Measurements from ENCODE around the gene USP6NL.
"Not testable (repeated sequence)": the region's sequence is repeated elsewhere in the genome, so short reads cannot be mapped to it uniquely, and the experiment has no call there.

The USP6NL gene

GRCh38 chr10:11516431-11516746, 95.1 kb downstream of the USP6NL start:
- DNase-seq (ENCODE audit: low read depth in 2 of 2), result no peak

GRCh38 chr10:11515596-11516430, 95.6 kb downstream of the USP6NL start:
- no peak for DNase-seq (ENCODE audit: low read depth in 2 of 2)

- no peak for DNase-seq (ENCODE audit: low read depth in 2 of 2)
Measured at GRCh38 chr10:11513727-11514126, 97.7 kb downstream of the USP6NL start.

GRCh38 chr10:11512596-11512995, 98.9 kb downstream of the USP6NL start:
- DNase-seq (ENCODE audit: low read depth in 2 of 2), result no peak

- no peak for DNase-seq (ENCODE audit: low read depth in 2 of 2)
Measured at GRCh38 chr10:11511321-11511720, 100.1 kb downstream of the USP6NL start.

- DNase-seq (ENCODE audit: low read depth in 2 of 2), result no peak
Measured at GRCh38 chr10:11510736-11511135, 100.7 kb downstream of the USP6NL start.

GRCh38 chr10:11510281-11510680, 101.2 kb downstream of the USP6NL start:
- no peak for DNase-seq (ENCODE audit: low read depth in 2 of 2)

- DNase-seq (ENCODE audit: low read depth in 2 of 2), result no peak
Measured at GRCh38 chr10:11509036-11509435, 102.4 kb downstream of the USP6NL start.

- no peak for DNase-seq (ENCODE audit: low read depth in 2 of 2)
Measured at GRCh38 chr10:11506247-11506789, 105.1 kb downstream of the USP6NL start.

GRCh38 chr10:11505639-11506038, 105.8 kb downstream of the USP6NL start:
- no peak for DNase-seq (ENCODE audit: low read depth in 2 of 2)

- DNase-seq (ENCODE audit: low read depth in 2 of 2), result no peak
Measured at GRCh38 chr10:11504566-11505285, 106.7 kb downstream of the USP6NL start.

- DNase-seq (ENCODE audit: low read depth in 2 of 2), result no peak
Measured at GRCh38 chr10:11501600-11501999, 109.8 kb downstream of the USP6NL start.

GRCh38 chr10:11499425-11500071, 111.9 kb downstream of the USP6NL start:
- no peak for DNase-seq (ENCODE audit: low read depth in 2 of 2)

- no peak for DNase-seq (ENCODE audit: low read depth in 2 of 2)
Measured at GRCh38 chr10:11498399-11498798, 113.1 kb downstream of the USP6NL start.

- not testable (repeated sequence) for DNase-seq (ENCODE audit: low read depth in 2 of 2)
Measured at GRCh38 chr10:11494923-11495322, 116.5 kb downstream of the USP6NL start.

- DNase-seq (ENCODE audit: low read depth in 2 of 2), result no peak
Measured at GRCh38 chr10:11493646-11494045, 117.8 kb downstream of the USP6NL start.

GRCh38 chr10:11491087-11491486, 120.4 kb downstream of the USP6NL start:
- no peak for DNase-seq (ENCODE audit: low read depth in 2 of 2)

GRCh38 chr10:11489591-11489990, 121.9 kb downstream of the USP6NL start:
- DNase-seq (ENCODE audit: low read depth in 2 of 2), result no peak

- DNase-seq (ENCODE audit: low read depth in 2 of 2), result no peak
Measured at GRCh38 chr10:11488126-11488525, 123.3 kb downstream of the USP6NL start.

GRCh38 chr10:11483201-11484148, 128.0 kb downstream of the USP6NL start:
- DNase-seq (ENCODE audit: low read depth in 2 of 2), result no peak

- no peak for DNase-seq (ENCODE audit: low read depth in 2 of 2)
Measured at GRCh38 chr10:11482306-11482705, 129.1 kb downstream of the USP6NL start.
